Peyer's patch (tissue), 4 donors: ENCODE results near the gene TNS4. TPM values are rescaled to one million over a fixed set of nuclear protein-coding genes. Genes with fewer than 3 reads are reported as not detected.

Source experiments
- DNase-seq, 3 donors: peaks; one replicate each; pipeline ENCODE4 v3.0.0-alpha.2; 2017 to 2019
- H3K27ac ChIP-seq, 4 donors: fragments of 200-600 bp; sonication (generic); one replicate each; pipeline ENCODE4 v1.5.1; 2016 to 2019
- H3K27me3 ChIP-seq, 2 donors: fragments of 200-600 bp; sonication (generic); one replicate each; pipeline ENCODE4 v1.5.1; 2019
- H3K36me3 ChIP-seq, 3 donors: fragments of 200-600 bp; sonication (generic); one replicate each; pipeline ENCODE4 v1.5.1; 2016 to 2019
- H3K4me1 ChIP-seq, 4 donors: fragments of 200-600 bp; sonication (generic); one replicate each; pipeline ENCODE4 v1.5.1; 2016 to 2019
- H3K4me3 ChIP-seq, 4 donors: fragments of 200-600 bp; sonication (generic); 1 replicate in 3 of 4; 2 replicates in 1 of 4; pipeline ENCODE4 v1.5.1; 2016 to 2019; ENCODE audit warnings: mild to moderate bottlenecking in 1 of 4
- H3K9me3 ChIP-seq, 4 donors: fragments of 200-600 bp; sonication (generic); one replicate each; pipeline ENCODE4 v1.5.1; 2016 to 2019; ENCODE audit warnings: mild to moderate bottlenecking in 1 of 4
- POLR2A ChIP-seq, 2 donors: fragments of 450-650 bp; IDR thresholded peaks; one replicate each; pipeline ENCODE4 v1.5.1; 2017; ENCODE audit warnings: antibody characterized with exemption in 2 of 2, mild to moderate bottlenecking in 2 of 2, moderate library complexity in 2 of 2
- total RNA-seq, 4 donors: library from RNA; depleted of rRNA; stranded (reverse); fragments of >200 nt; gene quantifications; one replicate each; pipeline ENCODE4 v1.1.0, GENCODE V29; 2016
- TF ChIP-seq, protein P1 (sequence below), 6 experiments: fragments of 450-650 bp in 4 of 6; fragments of 200-600 bp in 2 of 6; sonication (generic) in 1 of 6; IDR thresholded peaks; one replicate each; pipeline ENCODE4 v1.5.1; 2017 to 2019; ENCODE audit warnings: antibody characterized with exemption in 6 of 6, mild to moderate bottlenecking in 3 of 6, moderate library complexity in 1 of 6

TNS4 gene
- total RNA-seq, 4 donors from 2014 or later: 0.54 to 2.5 (median 1.7) TPM

DNA sequence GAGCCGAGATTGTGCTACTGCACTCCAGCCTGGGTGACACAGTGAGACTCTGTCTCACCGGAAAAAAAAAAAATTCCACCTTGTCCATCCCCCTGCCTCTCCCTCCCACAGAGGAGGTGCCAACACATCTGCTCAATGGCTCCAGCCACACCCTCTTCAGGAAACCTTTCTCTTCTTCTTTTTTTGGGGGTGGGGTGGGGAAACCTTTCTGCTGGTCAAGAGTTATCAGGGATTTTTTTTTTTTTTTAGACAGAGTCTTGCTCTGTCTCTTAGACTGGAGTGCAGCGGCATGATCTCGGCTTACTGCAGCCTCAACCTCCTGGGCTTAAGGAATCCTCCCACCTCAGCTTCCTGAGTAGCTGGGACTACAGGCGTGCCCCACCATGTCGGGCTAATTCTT is 18.7 kb downstream of the TNS4 start:
- H3K9me3 ChIP-seq: no peaks in the 10 kb centered on the region
- no peak overlapping the region for H3K4me3 ChIP-seq
- no peaks in the 10 kb centered on the region for H3K27me3 ChIP-seq
- no peaks in the 10 kb centered on the region for H3K36me3 ChIP-seq
- peaks cover 0 to 34% (median 5%) of the 10 kb centered on the region in 4 donors for H3K4me1 ChIP-seq
- TF ChIP-seq POLR2A (IDR thresholded peaks at IDR 0.05): no peak
- TF ChIP-seq, protein P1, sequence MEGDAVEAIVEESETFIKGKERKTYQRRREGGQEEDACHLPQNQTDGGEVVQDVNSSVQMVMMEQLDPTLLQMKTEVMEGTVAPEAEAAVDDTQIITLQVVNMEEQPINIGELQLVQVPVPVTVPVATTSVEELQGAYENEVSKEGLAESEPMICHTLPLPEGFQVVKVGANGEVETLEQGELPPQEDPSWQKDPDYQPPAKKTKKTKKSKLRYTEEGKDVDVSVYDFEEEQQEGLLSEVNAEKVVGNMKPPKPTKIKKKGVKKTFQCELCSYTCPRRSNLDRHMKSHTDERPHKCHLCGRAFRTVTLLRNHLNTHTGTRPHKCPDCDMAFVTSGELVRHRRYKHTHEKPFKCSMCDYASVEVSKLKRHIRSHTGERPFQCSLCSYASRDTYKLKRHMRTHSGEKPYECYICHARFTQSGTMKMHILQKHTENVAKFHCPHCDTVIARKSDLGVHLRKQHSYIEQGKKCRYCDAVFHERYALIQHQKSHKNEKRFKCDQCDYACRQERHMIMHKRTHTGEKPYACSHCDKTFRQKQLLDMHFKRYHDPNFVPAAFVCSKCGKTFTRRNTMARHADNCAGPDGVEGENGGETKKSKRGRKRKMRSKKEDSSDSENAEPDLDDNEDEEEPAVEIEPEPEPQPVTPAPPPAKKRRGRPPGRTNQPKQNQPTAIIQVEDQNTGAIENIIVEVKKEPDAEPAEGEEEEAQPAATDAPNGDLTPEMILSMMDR (IDR thresholded peaks at IDR 0.05): no peak
- no peak for DNase-seq
- no peak overlapping the region for H3K27ac ChIP-seq

GRCh38 chr17:40481106-40481505 is 20.3 kb downstream of the TNS4 start:
- Histone ChIP-seq H3K9me3 (no peaks in the 10 kb centered on the region), H3K4me1 (peaks cover 0 to 39% (median 5%) of the 10 kb centered on the region in 4 donors), H3K27me3 (no peaks in the 10 kb centered on the region), H3K27ac (peak overlapping the region in 1 of 4 donors; percentile 50), H3K36me3 (no peaks in the 10 kb centered on the region), H3K4me3 (no peak overlapping the region)
- no peak for TF ChIP-seq POLR2A (IDR thresholded peaks at IDR 0.05)
- TF ChIP-seq, protein P1 (IDR thresholded peaks at IDR 0.05): no peak
- no peak for DNase-seq

GRCh38 chr17:40480501-40481003 is 20.9 kb downstream of the TNS4 start:
- DNase-seq: peak; percentile 70 to 73 (median 71)
- Histone ChIP-seq H3K36me3 (no peaks in the 10 kb centered on the region), H3K27me3 (no peaks in the 10 kb centered on the region), H3K27ac (peak overlapping the region in 1 of 4 donors; percentile 50), H3K4me3 (no peak overlapping the region), H3K4me1 (peaks cover 0 to 44% (median 5%) of the 10 kb centered on the region in 4 donors), H3K9me3 (no peaks in the 10 kb centered on the region)
- no peak for TF ChIP-seq POLR2A (IDR thresholded peaks at IDR 0.05)
- TF ChIP-seq, protein P1 (IDR thresholded peaks at IDR 0.05): no peak

DNA sequence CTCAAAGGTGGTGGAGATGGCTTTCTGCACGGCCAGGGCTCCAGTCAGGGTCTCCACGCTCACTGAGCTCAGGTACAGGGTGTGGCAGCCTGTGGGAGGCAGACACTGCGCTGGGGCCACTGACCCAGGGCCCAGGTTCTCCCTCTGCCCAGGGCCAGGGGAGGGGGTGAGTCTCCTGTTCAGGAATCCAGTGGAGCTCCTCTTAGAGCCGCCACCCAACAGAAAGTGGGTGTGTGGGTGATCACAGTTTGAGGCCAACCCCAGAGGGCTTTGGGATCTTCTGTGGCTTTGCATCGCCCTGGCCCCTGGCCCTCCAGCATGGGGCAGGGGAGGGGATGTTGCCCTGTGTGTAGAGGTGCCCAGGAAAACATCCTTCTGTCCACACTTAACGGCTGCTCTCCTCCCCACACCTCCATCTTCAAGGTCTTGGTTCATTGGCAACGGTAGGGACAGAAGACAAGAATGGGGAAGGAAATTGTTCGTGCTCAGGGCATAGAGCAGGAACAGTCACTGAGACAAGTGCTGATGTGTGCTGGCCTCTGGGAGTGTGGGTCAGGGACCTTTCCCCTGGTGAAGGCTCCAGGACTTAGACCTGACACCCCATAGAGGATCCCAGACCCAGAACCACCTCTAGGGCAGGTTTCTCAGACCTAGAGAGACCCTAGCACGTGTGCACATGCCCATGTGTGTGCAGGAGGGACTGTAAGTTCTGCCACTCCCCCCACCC is 21.5 kb downstream of the TNS4 start:
- Histone ChIP-seq H3K27ac (peak overlapping the region in 1 of 4 donors; percentile 50), H3K36me3 (no peaks in the 10 kb centered on the region), H3K9me3 (no peaks in the 10 kb centered on the region), H3K4me1 (peaks cover 0 to 50% (median 5%) of the 10 kb centered on the region in 4 donors), H3K27me3 (no peaks in the 10 kb centered on the region), H3K4me3 (no peak overlapping the region)
- DNase-seq: no peak
- TF ChIP-seq, protein P1 (IDR thresholded peaks at IDR 0.05): no peak
- TF ChIP-seq POLR2A (IDR thresholded peaks at IDR 0.05): no peak

DNA sequence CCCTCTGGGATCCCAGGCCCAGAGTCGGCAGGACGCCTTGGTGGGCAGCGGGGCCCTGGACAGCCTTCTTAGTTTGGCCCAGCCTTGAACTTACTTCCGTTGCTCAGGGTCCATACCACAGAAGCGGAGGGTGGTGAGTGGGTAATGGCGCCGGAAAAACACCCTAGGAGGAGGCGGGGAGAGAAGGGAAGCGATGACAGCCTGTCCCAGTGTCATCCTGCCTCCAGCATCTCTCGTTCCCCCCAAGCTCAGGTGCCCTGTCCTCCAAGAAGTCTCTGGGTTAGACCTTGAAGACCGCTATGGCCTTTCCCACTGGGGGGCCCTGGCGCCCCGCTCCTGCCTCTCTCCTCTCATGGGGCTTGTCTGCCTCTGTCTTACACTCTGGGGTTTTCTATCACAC is 22.9 kb downstream of the TNS4 start:
- H3K4me1 ChIP-seq: peaks cover 0 to 53% (median 5%) of the 10 kb centered on the region in 4 donors
- TF ChIP-seq, protein P1 (IDR thresholded peaks at IDR 0.05): no peak
- TF ChIP-seq POLR2A (IDR thresholded peaks at IDR 0.05): no peak

More for the DNA sequence above, 22.9 kb downstream of the TNS4 start:
- no peaks in the 10 kb centered on the region for H3K36me3 ChIP-seq
- H3K27me3 ChIP-seq: no peaks in the 10 kb centered on the region
- no peak overlapping the region for H3K4me3 ChIP-seq
- H3K9me3 ChIP-seq: no peaks in the 10 kb centered on the region
- DNase-seq: no peak
- no peak overlapping the region for H3K27ac ChIP-seq
